ENCODE measurements around the gene KIRREL3.
A peak's percentile ranks its signal among the peaks of the same experiment; 100 is the strongest.

The KIRREL3 gene

DNA sequence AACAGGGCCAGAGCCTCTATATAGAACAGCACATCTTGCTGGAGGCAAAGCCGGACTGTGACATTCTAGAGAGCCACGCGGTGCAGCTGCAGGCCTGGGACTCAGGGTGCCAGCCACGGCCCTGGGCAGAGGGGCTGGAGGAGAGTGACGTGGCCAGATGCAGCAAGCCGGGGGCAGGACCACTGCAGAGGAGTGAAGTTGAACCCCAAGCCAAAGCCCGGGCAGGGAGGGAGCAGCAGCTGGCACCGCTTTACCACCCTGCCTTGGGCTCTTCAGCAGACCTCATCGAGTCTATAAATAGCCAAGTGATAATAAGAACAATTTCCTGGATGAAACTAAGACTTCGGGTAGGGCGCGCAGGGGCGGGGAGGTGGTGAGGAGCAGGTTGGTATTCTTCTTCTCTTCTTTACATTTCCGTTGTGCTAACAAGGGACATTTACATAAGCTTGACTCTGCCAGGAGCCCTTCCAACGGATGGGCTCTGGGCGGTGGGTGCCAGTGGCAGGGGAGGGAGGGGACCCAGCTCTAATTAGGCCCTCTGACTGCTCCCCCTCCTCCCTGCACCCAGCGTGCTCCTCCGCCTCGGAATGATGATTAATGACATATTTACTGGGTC lies 534.9 kb downstream of the KIRREL3 start:
- Histone ChIP-seq H3K9me3 (no peaks in the 10 kb centered on the region), H3K27me3 (peaks cover 12% of the 10 kb centered on the region), H3K4me1 (ENCODE audit: control insufficient read depth in 1 of 2, insufficient read depth in 1 of 2, low read depth in 1 of 2, low read length in 1 of 2) (peaks cover 30 to 49% of the 10 kb centered on the region in 2 experiments), H3K4me3 (ENCODE audit: low read depth in 1 of 2, low read length in 1 of 2) (peak overlapping the region in 1 of 2 experiments; percentile 53), H3K36me3 (no peaks in the 10 kb centered on the region), H3K27ac (peak overlapping the region; percentile 86)
- TF ChIP-seq, protein P1, sequence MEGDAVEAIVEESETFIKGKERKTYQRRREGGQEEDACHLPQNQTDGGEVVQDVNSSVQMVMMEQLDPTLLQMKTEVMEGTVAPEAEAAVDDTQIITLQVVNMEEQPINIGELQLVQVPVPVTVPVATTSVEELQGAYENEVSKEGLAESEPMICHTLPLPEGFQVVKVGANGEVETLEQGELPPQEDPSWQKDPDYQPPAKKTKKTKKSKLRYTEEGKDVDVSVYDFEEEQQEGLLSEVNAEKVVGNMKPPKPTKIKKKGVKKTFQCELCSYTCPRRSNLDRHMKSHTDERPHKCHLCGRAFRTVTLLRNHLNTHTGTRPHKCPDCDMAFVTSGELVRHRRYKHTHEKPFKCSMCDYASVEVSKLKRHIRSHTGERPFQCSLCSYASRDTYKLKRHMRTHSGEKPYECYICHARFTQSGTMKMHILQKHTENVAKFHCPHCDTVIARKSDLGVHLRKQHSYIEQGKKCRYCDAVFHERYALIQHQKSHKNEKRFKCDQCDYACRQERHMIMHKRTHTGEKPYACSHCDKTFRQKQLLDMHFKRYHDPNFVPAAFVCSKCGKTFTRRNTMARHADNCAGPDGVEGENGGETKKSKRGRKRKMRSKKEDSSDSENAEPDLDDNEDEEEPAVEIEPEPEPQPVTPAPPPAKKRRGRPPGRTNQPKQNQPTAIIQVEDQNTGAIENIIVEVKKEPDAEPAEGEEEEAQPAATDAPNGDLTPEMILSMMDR (IDR thresholded peaks at IDR 0.05), result no peak

DNA sequence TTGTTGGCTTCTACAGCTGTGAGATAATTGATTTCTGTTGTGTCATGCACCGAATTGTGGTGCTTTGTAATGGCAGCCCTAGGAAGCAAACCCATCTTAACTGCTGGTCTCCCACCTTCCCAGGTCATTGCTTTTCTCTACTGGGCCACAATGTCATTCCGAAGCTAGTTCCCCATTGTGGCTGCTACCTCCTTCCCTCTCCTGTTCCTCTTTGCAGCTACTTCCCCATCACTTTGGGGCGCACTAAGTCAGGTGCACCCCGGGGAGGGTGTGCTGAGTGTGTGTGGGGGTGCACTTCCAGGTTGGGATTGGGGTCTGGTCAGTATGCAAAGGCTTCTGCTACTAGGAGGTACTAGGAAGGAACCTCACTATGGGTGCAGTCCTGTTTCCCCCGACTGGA lies 535.8 kb downstream of the KIRREL3 start:
- H3K4me1 ChIP-seq (ENCODE audit: control insufficient read depth in 1 of 2, insufficient read depth in 1 of 2, low read depth in 1 of 2, low read length in 1 of 2), result peaks cover 30 to 49% of the 10 kb centered on the region in 2 experiments
- peak overlapping the region; percentile 86 for H3K27ac ChIP-seq
- H3K27me3 ChIP-seq, result peaks cover 12% of the 10 kb centered on the region
- peak overlapping the region; percentile 9 to 53 for H3K4me3 ChIP-seq (ENCODE audit: low read depth in 1 of 2, low read length in 1 of 2)
- no peaks in the 10 kb centered on the region for H3K9me3 ChIP-seq
- H3K36me3 ChIP-seq, result no peaks in the 10 kb centered on the region
- TF ChIP-seq, protein P1 (IDR thresholded peaks at IDR 0.05), result peak; percentile 12

GRCh38 chr11:126462422-126462821 lies 538.1 kb downstream of the KIRREL3 start:
- H3K36me3 ChIP-seq, result no peaks in the 10 kb centered on the region
- no peak overlapping the region for H3K4me3 ChIP-seq (ENCODE audit: low read depth in 1 of 2, low read length in 1 of 2)
- no peaks in the 10 kb centered on the region for H3K9me3 ChIP-seq
- H3K4me1 ChIP-seq (ENCODE audit: control insufficient read depth in 1 of 2, insufficient read depth in 1 of 2, low read depth in 1 of 2, low read length in 1 of 2), result peaks cover 18 to 33% of the 10 kb centered on the region in 2 experiments
- TF ChIP-seq, protein P1 (IDR thresholded peaks at IDR 0.05), result no peak
- peaks cover 12% of the 10 kb centered on the region for H3K27me3 ChIP-seq
- H3K27ac ChIP-seq, result no peak overlapping the region

- Histone ChIP-seq H3K36me3 (no peaks in the 10 kb centered on the region), H3K4me3 (ENCODE audit: low read depth in 1 of 2, low read length in 1 of 2) (no peak overlapping the region), H3K9me3 (no peaks in the 10 kb centered on the region), H3K4me1 (ENCODE audit: control insufficient read depth in 1 of 2, insufficient read depth in 1 of 2, low read depth in 1 of 2, low read length in 1 of 2) (peaks cover 18 to 33% of the 10 kb centered on the region in 2 experiments), H3K27me3 (peaks cover 12% of the 10 kb centered on the region), H3K27ac (no peak overlapping the region)
- TF ChIP-seq, protein P1 (IDR thresholded peaks at IDR 0.05), result no peak
Measured at GRCh38 chr11:126461996-126462395, 538.6 kb downstream of the KIRREL3 start.

DNA sequence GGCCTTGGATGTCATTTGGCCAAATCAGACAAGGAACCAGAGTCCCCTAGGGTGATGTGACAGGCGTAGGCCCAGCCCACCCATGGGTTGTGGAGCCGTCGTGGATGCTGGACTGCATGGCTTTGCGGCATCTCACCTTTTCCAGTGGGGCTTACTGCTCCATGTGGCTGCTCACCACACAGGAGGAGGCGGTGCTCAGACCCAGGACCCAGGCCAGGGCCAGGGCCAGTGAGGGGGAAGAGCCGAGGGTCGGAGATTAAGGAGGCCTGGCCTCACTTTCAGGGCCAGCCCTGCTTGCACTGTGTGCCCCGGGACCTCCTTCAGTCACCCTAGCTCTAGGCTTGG lies 539.5 kb downstream of the KIRREL3 start:
- TF ChIP-seq, protein P1 (IDR thresholded peaks at IDR 0.05), result no peak
- Histone ChIP-seq H3K4me3 (ENCODE audit: low read depth in 1 of 2, low read length in 1 of 2) (no peak overlapping the region), H3K4me1 (ENCODE audit: control insufficient read depth in 1 of 2, insufficient read depth in 1 of 2, low read depth in 1 of 2, low read length in 1 of 2) (peaks cover 18 to 26% of the 10 kb centered on the region in 2 experiments), H3K27ac (no peak overlapping the region), H3K9me3 (no peaks in the 10 kb centered on the region), H3K27me3 (peaks cover 4% of the 10 kb centered on the region), H3K36me3 (no peaks in the 10 kb centered on the region)

Measured in neutrophil (primary cell).